ENCODE results near the gene RHOBTB1. TPM values are rescaled to one million over a fixed set of nuclear protein-coding genes. Genes with fewer than 3 reads are reported as not detected.

The RHOBTB1 gene
- total and polyA plus RNA-seq, 2 donors (not counting 1 experiment from before 2014, with no cell fraction given), result 19.8 to 42.6 TPM

GRCh38 chr10:60937022-60937421, 7.0 kb downstream of the RHOBTB1 start:
- Histone ChIP-seq H3K27me3 (ENCODE audit: control insufficient read depth, insufficient read depth, low read length) (no peaks in the 10 kb centered on the region), H3K27ac (ENCODE audit: insufficient read depth, low read length) (no peak overlapping the region), H3K4me3 (replicated peaks in 1 of 4; ENCODE audit: control extremely low read depth in 1 of 4, insufficient read depth in 1 of 4, low read depth in 3 of 4, low read length in 4 of 4) (no peak overlapping the region), H4K20me1 (ENCODE audit: control insufficient read depth, extremely low read depth, insufficient read depth, low read length) (no peaks in the 10 kb centered on the region), H3K9ac (ENCODE audit: insufficient read depth, low read length) (no peak overlapping the region), H3K79me2 (ENCODE audit: control insufficient read depth, insufficient read depth, low read length) (no peaks in the 10 kb centered on the region), H3K4me1 (ENCODE audit: control insufficient read depth, extremely low read depth, insufficient read depth, low read length) (peaks cover 7% of the 10 kb centered on the region), H3K36me3 (ENCODE audit: control insufficient read depth, insufficient read depth, low read length) (no peaks in the 10 kb centered on the region), H2AFZ (ENCODE audit: low read length) (no peak overlapping the region), H3K4me2 (ENCODE audit: extremely low read depth, insufficient read depth, low read length) (no peak overlapping the region), H3K9me3 (ENCODE audit: control insufficient read depth, insufficient read depth, low read depth, low read length) (no peaks in the 10 kb centered on the region)
- DNase-seq (ENCODE audit: low read depth in 2 of 2), result no peak
- no peak for TF ChIP-seq EZH2 (IDR thresholded peaks at IDR 0.05; ENCODE audit: low read length, missing control alignments)
- TF ChIP-seq, protein P1, sequence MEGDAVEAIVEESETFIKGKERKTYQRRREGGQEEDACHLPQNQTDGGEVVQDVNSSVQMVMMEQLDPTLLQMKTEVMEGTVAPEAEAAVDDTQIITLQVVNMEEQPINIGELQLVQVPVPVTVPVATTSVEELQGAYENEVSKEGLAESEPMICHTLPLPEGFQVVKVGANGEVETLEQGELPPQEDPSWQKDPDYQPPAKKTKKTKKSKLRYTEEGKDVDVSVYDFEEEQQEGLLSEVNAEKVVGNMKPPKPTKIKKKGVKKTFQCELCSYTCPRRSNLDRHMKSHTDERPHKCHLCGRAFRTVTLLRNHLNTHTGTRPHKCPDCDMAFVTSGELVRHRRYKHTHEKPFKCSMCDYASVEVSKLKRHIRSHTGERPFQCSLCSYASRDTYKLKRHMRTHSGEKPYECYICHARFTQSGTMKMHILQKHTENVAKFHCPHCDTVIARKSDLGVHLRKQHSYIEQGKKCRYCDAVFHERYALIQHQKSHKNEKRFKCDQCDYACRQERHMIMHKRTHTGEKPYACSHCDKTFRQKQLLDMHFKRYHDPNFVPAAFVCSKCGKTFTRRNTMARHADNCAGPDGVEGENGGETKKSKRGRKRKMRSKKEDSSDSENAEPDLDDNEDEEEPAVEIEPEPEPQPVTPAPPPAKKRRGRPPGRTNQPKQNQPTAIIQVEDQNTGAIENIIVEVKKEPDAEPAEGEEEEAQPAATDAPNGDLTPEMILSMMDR (conservative IDR thresholded peaks at IDR 0.05 in 1 of 2, IDR thresholded peaks at IDR 0.05 in 1 of 2; ENCODE audit: low read depth in 1 of 2, low read length in 2 of 2), result no peak

- no peak for TF ChIP-seq EZH2 (IDR thresholded peaks at IDR 0.05; ENCODE audit: low read length, missing control alignments)
- TF ChIP-seq, protein P1 (conservative IDR thresholded peaks at IDR 0.05 in 1 of 2, IDR thresholded peaks at IDR 0.05 in 1 of 2; ENCODE audit: low read depth in 1 of 2, low read length in 2 of 2), result no peak
- Histone ChIP-seq H3K9ac (ENCODE audit: insufficient read depth, low read length) (no peak overlapping the region), H3K4me3 (replicated peaks in 1 of 4; ENCODE audit: control extremely low read depth in 1 of 4, insufficient read depth in 1 of 4, low read depth in 3 of 4, low read length in 4 of 4) (no peak overlapping the region), H3K36me3 (ENCODE audit: control insufficient read depth, insufficient read depth, low read length) (no peaks in the 10 kb centered on the region), H3K4me1 (ENCODE audit: control insufficient read depth, extremely low read depth, insufficient read depth, low read length) (peaks cover 7% of the 10 kb centered on the region), H3K79me2 (ENCODE audit: control insufficient read depth, insufficient read depth, low read length) (no peaks in the 10 kb centered on the region), H3K4me2 (ENCODE audit: extremely low read depth, insufficient read depth, low read length) (no peak overlapping the region), H4K20me1 (ENCODE audit: control insufficient read depth, extremely low read depth, insufficient read depth, low read length) (no peaks in the 10 kb centered on the region), H2AFZ (ENCODE audit: low read length) (no peak overlapping the region), H3K27ac (ENCODE audit: insufficient read depth, low read length) (no peak overlapping the region), H3K27me3 (ENCODE audit: control insufficient read depth, insufficient read depth, low read length) (no peaks in the 10 kb centered on the region), H3K9me3 (ENCODE audit: control insufficient read depth, insufficient read depth, low read depth, low read length) (no peaks in the 10 kb centered on the region)
- DNase-seq (ENCODE audit: low read depth in 2 of 2), result no peak
Measured at GRCh38 chr10:60934215-60935175, 9.5 kb downstream of the RHOBTB1 start.

DNA sequence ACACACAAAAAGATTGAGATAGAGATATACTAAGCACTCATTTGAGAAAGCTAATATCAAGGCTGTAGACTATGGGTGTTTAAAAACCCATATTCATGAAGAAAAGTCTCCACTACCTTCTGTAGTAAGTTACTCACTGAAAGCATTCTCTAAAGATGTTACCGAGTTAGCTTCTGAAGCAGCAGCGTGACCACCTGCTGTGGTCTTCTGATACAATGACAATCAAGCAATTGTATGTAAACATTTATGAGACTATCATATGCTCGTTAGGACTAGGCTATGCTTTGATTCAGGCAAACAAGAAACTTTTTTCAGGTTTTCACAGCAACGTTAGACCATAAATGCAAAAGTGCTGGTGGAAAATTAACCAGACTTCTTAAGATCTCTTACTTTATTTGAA, 11.2 kb downstream of the RHOBTB1 start:
- no peaks in the 10 kb centered on the region for H3K9me3 ChIP-seq (ENCODE audit: control insufficient read depth, insufficient read depth, low read depth, low read length)
- no peaks in the 10 kb centered on the region for H3K79me2 ChIP-seq (ENCODE audit: control insufficient read depth, insufficient read depth, low read length)
- no peaks in the 10 kb centered on the region for H4K20me1 ChIP-seq (ENCODE audit: control insufficient read depth, extremely low read depth, insufficient read depth, low read length)
- no peak overlapping the region for H3K27ac ChIP-seq (ENCODE audit: insufficient read depth, low read length)
- H3K4me3 ChIP-seq (replicated peaks in 1 of 4; ENCODE audit: control extremely low read depth in 1 of 4, insufficient read depth in 1 of 4, low read depth in 3 of 4, low read length in 4 of 4), result no peak overlapping the region
- no peaks in the 10 kb centered on the region for H3K36me3 ChIP-seq (ENCODE audit: control insufficient read depth, insufficient read depth, low read length)
- no peak for DNase-seq (ENCODE audit: low read depth in 2 of 2)
- H3K4me1 ChIP-seq (ENCODE audit: control insufficient read depth, extremely low read depth, insufficient read depth, low read length), result no peaks in the 10 kb centered on the region
- no peaks in the 10 kb centered on the region for H3K27me3 ChIP-seq (ENCODE audit: control insufficient read depth, insufficient read depth, low read length)
- no peak overlapping the region for H2AFZ ChIP-seq (ENCODE audit: low read length)
- no peak overlapping the region for H3K4me2 ChIP-seq (ENCODE audit: extremely low read depth, insufficient read depth, low read length)
- no peak overlapping the region for H3K9ac ChIP-seq (ENCODE audit: insufficient read depth, low read length)
- TF ChIP-seq, protein P1 (conservative IDR thresholded peaks at IDR 0.05 in 1 of 2, IDR thresholded peaks at IDR 0.05 in 1 of 2; ENCODE audit: low read depth in 1 of 2, low read length in 2 of 2), result no peak
- no peak for TF ChIP-seq EZH2 (IDR thresholded peaks at IDR 0.05; ENCODE audit: low read length, missing control alignments)
